Esophagus squamous epithelium (tissue), 5 donors: ENCODE measurements around the gene EVX2. TPM values are rescaled to one million over a fixed set of nuclear protein-coding genes. Genes with fewer than 3 reads are reported as not detected.

Source experiments
- DNase-seq: peaks from one replicate; lab custom pipeline; 2025; lab: John Stamatoyannopoulos, UW
- H3K27ac ChIP-seq, 4 donors: fragments of 200-600 bp; sonication (generic); one replicate each; pipeline ENCODE4 v1.5.1; 2016 to 2019; ENCODE audit warnings: mild to moderate bottlenecking in 1 of 4
- H3K27me3 ChIP-seq, 4 donors: fragments of 200-600 bp; sonication (generic); 1 replicate in 3 of 4; 2 replicates in 1 of 4; pipeline versions ENCODE4 v1.5.1 to v1.6.0; 2017 to 2021; ENCODE audit warnings: antibody characterized with exemption in 1 of 4
- H3K36me3 ChIP-seq, 3 donors: fragments of 200-600 bp; sonication (generic); one replicate each; pipeline ENCODE4 v1.5.1; 2016 to 2019
- H3K4me1 ChIP-seq, 3 donors: fragments of 200-600 bp; sonication (generic); one replicate each; pipeline ENCODE4 v1.5.1; 2017 to 2019
- H3K4me3 ChIP-seq, 4 donors: fragments of 200-600 bp; sonication (generic); 1 replicate in 3 of 4; 2 replicates in 1 of 4; pipeline ENCODE4 v1.5.1; 2016 to 2019; ENCODE audit warnings: mild to moderate bottlenecking in 2 of 4, moderate library complexity in 1 of 4
- H3K9me3 ChIP-seq, 3 donors: fragments of 200-600 bp; sonication (generic); one replicate each; pipeline ENCODE4 v1.5.1; 2016 to 2019
- POLR2A ChIP-seq, 4 donors: fragments of 450-650 bp; IDR thresholded peaks; one replicate each; pipeline ENCODE4 v1.6.1; 2017; ENCODE audit warnings: antibody characterized with exemption in 4 of 4, mild to moderate bottlenecking in 4 of 4, moderate library complexity in 3 of 4
- WGBS, 2 donors: methylation state at CpG; one replicate each; pipeline ENCODE4 v1.1.5; 2018; 5-methylcytosine and 5-hydroxymethylcytosine counted together
- intact Hi-C: fragments of 100-400 bp; cut with DNase I; formaldehyde crosslinking; loops from one replicate; pipeline ENCODE4 v1.15.0; 2022
- total RNA-seq, 4 donors: library from RNA; depleted of rRNA; stranded (reverse); fragments of >200 nt; gene quantifications; one replicate each; pipeline ENCODE4 v1.1.0, GENCODE V29; 2016
- TF ChIP-seq, protein P1 (sequence below), 6 experiments: fragments of 450-650 bp in 4 of 6; fragments of 200-600 bp in 2 of 6; sonication (generic) in 2 of 6; IDR thresholded peaks; one replicate each; pipeline ENCODE4 v1.5.1; 2016 to 2019; ENCODE audit warnings: antibody characterized with exemption in 6 of 6, mild to moderate bottlenecking in 4 of 6, moderate library complexity in 4 of 6
- donor health status: DM: yes; HTN: yes; CAD: no.

The EVX2 gene
- total RNA-seq, 4 donors from 2014 or later, result not detected

DNA sequence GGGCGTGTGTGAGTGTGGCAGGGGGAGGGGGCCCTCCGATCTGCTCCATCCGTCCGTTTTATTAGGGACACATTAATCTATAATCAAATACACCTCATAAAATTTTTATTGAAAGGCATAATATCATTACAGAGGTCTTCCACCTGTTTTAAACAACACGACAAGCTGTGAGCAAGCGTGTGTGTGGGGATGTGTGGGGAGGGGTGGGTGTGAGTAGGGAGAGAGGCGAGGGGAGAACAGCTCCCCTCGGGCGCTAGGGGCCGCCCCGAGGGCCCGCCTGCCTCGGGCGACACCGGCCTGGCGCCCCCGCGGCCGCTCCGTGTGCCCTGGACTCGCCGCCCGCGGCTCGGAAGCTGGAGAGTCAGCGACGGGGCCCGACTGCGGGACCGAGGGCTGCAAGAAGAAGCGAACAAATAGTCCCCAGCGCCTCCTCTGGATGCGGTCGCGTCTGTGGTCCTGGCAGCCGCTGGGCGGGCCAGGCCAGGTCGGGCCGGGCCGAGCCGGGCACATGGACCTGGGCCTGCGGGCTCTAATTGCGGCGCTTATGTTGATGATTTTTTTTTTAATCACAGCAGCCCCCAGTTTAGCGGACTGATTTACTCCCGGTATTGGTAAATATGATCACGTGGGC is 38.4 kb upstream of the EVX2 start:
- no peak for TF ChIP-seq POLR2A (IDR thresholded peaks at IDR 0.05)
- TF ChIP-seq, protein P1, sequence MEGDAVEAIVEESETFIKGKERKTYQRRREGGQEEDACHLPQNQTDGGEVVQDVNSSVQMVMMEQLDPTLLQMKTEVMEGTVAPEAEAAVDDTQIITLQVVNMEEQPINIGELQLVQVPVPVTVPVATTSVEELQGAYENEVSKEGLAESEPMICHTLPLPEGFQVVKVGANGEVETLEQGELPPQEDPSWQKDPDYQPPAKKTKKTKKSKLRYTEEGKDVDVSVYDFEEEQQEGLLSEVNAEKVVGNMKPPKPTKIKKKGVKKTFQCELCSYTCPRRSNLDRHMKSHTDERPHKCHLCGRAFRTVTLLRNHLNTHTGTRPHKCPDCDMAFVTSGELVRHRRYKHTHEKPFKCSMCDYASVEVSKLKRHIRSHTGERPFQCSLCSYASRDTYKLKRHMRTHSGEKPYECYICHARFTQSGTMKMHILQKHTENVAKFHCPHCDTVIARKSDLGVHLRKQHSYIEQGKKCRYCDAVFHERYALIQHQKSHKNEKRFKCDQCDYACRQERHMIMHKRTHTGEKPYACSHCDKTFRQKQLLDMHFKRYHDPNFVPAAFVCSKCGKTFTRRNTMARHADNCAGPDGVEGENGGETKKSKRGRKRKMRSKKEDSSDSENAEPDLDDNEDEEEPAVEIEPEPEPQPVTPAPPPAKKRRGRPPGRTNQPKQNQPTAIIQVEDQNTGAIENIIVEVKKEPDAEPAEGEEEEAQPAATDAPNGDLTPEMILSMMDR (IDR thresholded peaks at IDR 0.05), result no peak
- H3K27ac ChIP-seq, result peak overlapping the region; percentile 36 to 85 (median 70)
- no peaks in the 10 kb centered on the region for H3K36me3 ChIP-seq
- H3K27me3 ChIP-seq, result peaks cover 47 to 100% (median 59%) of the 10 kb centered on the region in 4 donors
- intact Hi-C loops, result loop anchor here (10.0 kb wide), 2 partner anchors 693 to 1023 kb away; no protein-coding TSS in a partner anchor
- 0 to 8% methylated on average over 3 to 8 of the region's 47 CpGs for WGBS, 2 donors
- peak overlapping the region; percentile 27 to 59 (median 42) for H3K4me3 ChIP-seq
- H3K9me3 ChIP-seq, result no peaks in the 10 kb centered on the region
- DNase-seq, result no peak
- peaks cover 0 to 38% (median 4%) of the 10 kb centered on the region in 3 donors for H3K4me1 ChIP-seq

DNA sequence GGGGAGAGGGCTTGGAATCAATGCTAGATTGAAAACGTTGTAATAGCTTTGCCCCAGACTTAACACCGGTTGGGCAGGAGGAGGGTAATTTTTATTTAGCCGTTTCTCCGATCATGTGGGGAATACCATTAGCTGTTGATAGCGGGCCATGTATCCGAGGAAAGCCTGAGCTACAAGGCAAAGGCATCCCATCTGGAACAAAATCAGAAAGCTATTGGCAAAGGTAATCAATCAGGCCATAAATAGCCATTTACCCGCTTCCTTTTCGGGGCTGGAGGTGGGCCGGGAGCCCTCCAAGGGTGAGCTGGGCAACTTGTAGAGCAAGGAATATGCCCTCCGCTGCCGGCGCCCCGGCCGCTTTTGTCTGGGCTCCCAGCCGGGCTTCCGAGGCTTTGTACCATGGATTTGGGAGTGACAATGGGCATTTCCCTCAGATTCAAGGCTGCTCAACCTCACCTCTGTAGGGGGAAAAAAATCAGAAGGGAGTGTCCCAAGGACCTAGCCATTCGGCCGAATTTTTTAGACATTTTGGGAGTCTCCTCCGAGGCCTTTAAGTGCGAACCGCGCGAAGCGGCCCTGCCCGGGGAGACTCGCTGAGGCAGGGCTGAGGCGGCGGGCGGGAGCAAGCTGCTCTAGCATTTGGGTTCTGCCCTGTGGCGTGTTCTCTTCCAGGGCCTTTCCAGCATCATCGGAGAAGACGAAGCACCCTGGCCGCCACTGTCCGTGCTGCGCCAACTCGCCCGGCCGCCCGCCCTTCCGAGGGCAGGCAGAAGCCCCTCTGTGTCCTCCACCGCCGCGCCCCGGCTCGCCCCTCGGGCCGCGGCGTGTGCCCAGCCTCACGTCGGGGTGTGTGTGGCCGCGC is 37.7 kb upstream of the EVX2 start:
- intact Hi-C loops, result loop anchor here (10.0 kb wide), 2 partner anchors 693 to 1023 kb away; no protein-coding TSS in a partner anchor
- Histone ChIP-seq H3K27me3 (peaks cover 48 to 100% (median 66%) of the 10 kb centered on the region in 4 donors), H3K9me3 (no peaks in the 10 kb centered on the region), H3K4me3 (peak overlapping the region in 3 of 4 donors; percentile 27 to 59 (median 54)), H3K27ac (peak overlapping the region; percentile 36 to 85 (median 70)), H3K4me1 (peaks cover 0 to 34% (median 4%) of the 10 kb centered on the region in 3 donors), H3K36me3 (no peaks in the 10 kb centered on the region)
- no peak for DNase-seq
- TF ChIP-seq, protein P1 (IDR thresholded peaks at IDR 0.05), result no peak
- no peak for TF ChIP-seq POLR2A (IDR thresholded peaks at IDR 0.05)
- 5 to 21% methylated on average over 10 to 22 of the region's 53 CpGs for WGBS, 2 donors

DNA sequence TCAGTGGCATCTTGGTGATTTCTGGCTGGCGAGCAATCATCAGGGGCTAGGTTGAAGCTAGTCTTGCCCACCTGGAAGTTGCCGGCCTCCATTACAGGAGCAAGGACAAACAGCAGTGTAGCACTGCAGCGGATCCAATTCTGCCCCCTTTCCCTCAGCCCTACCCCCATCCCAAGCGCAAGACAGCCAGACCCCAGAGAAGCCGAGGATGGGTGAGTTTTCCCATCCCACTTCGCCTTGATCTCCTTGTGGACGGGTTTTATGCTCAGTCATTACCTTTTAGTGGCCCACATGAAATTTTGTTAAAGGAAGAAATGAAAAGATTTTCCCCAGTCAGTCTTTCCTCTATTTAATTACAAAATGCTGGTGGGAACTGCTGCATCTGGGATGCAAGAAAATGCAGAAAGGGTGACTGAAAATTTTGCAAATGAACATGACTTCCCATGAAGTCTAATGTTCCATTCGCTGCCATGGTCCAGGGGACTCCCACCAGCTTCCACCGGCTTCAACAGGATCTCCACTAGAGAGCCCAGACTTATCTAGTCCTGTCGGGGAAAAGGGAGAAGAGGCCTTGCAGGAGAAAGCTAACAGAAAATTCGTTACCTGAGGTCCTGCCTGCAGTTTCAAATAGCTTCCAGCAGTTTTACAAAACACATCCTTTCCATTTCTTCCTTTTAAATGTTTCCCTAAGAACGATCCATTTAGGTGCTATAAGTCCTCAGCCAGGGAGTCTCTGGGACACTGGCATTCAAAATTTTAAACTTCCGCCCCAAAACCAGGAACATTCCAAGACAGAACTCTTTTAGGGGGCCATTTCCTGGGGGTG is 36.8 kb upstream of the EVX2 start:
- intact Hi-C loops, result loop anchor here (10.0 kb wide), 2 partner anchors 694 to 1024 kb away; no protein-coding TSS in a partner anchor
- H3K27ac ChIP-seq, result peak overlapping the region in 1 of 4 donors; percentile 30
- H3K27me3 ChIP-seq, result peaks cover 56 to 100% (median 67%) of the 10 kb centered on the region in 4 donors
- 24 to 25% methylated on average over 13 of the region's 13 CpGs for WGBS, 2 donors
- no peaks in the 10 kb centered on the region for H3K36me3 ChIP-seq
- no peak overlapping the region for H3K4me3 ChIP-seq
- TF ChIP-seq POLR2A (IDR thresholded peaks at IDR 0.05), result no peak
- TF ChIP-seq, protein P1 (IDR thresholded peaks at IDR 0.05), result no peak
- no peaks in the 10 kb centered on the region for H3K9me3 ChIP-seq
- peaks cover 0 to 34% (median 4%) of the 10 kb centered on the region in 3 donors for H3K4me1 ChIP-seq
- no peak for DNase-seq

DNA sequence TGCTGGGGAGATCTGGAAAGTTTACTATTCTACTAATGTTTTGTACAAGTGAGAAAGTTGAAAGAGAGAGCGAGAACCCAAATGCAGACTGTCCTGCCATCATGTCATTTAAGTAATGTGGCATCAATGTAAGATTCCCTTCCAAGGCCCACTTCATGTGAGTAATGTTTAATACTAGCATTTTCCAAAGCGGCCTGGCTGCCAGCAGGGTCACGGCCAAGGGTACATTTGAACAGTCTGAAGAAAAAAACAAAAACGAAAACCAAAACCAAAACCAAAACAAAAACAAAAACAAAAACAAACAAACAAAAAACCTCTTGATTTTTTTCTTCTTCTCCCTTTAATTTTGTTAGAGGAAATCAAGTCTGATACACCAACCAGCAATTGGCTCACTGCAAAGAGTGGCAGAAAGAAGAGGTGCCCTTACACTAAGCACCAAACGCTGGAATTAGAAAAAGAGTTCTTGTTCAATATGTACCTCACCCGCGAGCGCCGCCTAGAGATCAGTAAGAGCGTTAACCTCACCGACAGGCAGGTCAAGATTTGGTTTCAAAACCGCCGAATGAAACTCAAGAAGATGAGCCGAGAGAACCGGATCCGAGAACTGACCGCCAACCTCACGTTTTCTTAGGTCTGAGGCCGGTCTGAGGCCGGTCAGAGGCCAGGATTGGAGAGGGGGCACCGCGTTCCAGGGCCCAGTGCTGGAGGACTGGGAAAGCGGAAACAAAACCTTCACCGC is 35.0 kb upstream of the EVX2 start:
- intact Hi-C loops, result no loop called here
- Histone ChIP-seq H3K36me3 (no peaks in the 10 kb centered on the region), H3K4me3 (peak overlapping the region in 1 of 4 donors; percentile 24), H3K27me3 (peaks cover 58 to 100% (median 62%) of the 10 kb centered on the region in 4 donors), H3K27ac (no peak overlapping the region), H3K4me1 (peaks cover 0 to 31% (median 4%) of the 10 kb centered on the region in 3 donors), H3K9me3 (no peaks in the 10 kb centered on the region)
- TF ChIP-seq, protein P1 (IDR thresholded peaks at IDR 0.05), result peak in 4 of 6 experiments; percentile 19 to 48 (median 23)
- TF ChIP-seq POLR2A (IDR thresholded peaks at IDR 0.05), result no peak
- no peak for DNase-seq
- 16% methylated on average over 23 to 24 of the region's 24 CpGs for WGBS, 2 donors
